Measurements from ENCODE around the gene FAM120C.

GRCh38 chrX:54194982-54195588, 12.0 kb upstream of the FAM120C start:
- no peak for TF ChIP-seq CTCF (IDR thresholded peaks at IDR 0.05 in 2 of 3, conservative IDR thresholded peaks at IDR 0.05 in 1 of 3; ENCODE audit: borderline replicate concordance in 1 of 3, insufficient read depth in 1 of 3, low read depth in 2 of 3, low read length in 2 of 3)
- TF ChIP-seq POLR2A (IDR thresholded peaks at IDR 0.05; ENCODE audit: borderline replicate concordance, extremely low read depth, insufficient read depth, insufficient read length): no peak
- TF ChIP-seq POLR2AphosphoS5 (IDR thresholded peaks at IDR 0.05; ENCODE audit: low read depth, low read length): no peak
- no peak for TF ChIP-seq YY1 (IDR thresholded peaks at IDR 0.05; ENCODE audit: extremely low read depth, insufficient replicate concordance, low read depth, low read length)
- TF ChIP-seq REST (IDR thresholded peaks at IDR 0.05; ENCODE audit: low read depth): no peak
- TF ChIP-seq SIN3A (IDR thresholded peaks at IDR 0.05; ENCODE audit: low read depth): no peak
- TF ChIP-seq TCF7L2 (IDR thresholded peaks at IDR 0.05; ENCODE audit: borderline replicate concordance, extremely low read depth, insufficient read depth, insufficient read length): no peak
- no peak for TF ChIP-seq RAD21 (IDR thresholded peaks at IDR 0.05; ENCODE audit: low read depth)
- no peak for TF ChIP-seq EZH2 (IDR thresholded peaks at IDR 0.05)
- TF ChIP-seq EGR1 (IDR thresholded peaks at IDR 0.05; ENCODE audit: low read depth): no peak
- TF ChIP-seq CEBPB (IDR thresholded peaks at IDR 0.05; ENCODE audit: low read depth): no peak
